Spinal cord (tissue), 10 donors: ENCODE results near the gene MGMT. TPM values are rescaled to one million over a fixed set of nuclear protein-coding genes. Genes with fewer than 3 reads are reported as not detected.

Experiments
- DNase-seq, 6 donors: peaks; one replicate each; pipeline versions ENCODE4 v3.0.0 to v3.0.0-alpha.2; 2013 to 2015; ENCODE audit warnings: low spot score in 6 of 6, low read depth in 4 of 6
- H3K27ac ChIP-seq: one replicate; pipeline ENCODE4 v1.5.1; 2013; ENCODE audit warnings: low read depth, low read length, control low read depth
- H3K27me3 ChIP-seq: one replicate; pipeline ENCODE4 v1.6.1; 2013; ENCODE audit warnings: low read length; ENCODE audit not compliant: control insufficient read depth, insufficient read depth
- H3K36me3 ChIP-seq: one replicate; pipeline ENCODE4 v1.6.1; 2013; ENCODE audit warnings: low read length; ENCODE audit not compliant: control insufficient read depth, insufficient read depth
- H3K4me1 ChIP-seq: one replicate; pipeline ENCODE4 v1.6.1; 2013; ENCODE audit warnings: low read length; ENCODE audit not compliant: control insufficient read depth, insufficient read depth
- H3K4me3 ChIP-seq: one replicate; pipeline ENCODE4 v1.5.1; 2013; ENCODE audit warnings: low read depth, low read length, control low read depth
- H3K9me3 ChIP-seq: one replicate; pipeline ENCODE4 v1.6.1; 2013; ENCODE audit warnings: low read length; ENCODE audit not compliant: control insufficient read depth, insufficient read depth
- WGBS: methylation state at CpG from one replicate; pipeline ENCODE4 v1.1.5; 2013; ENCODE audit warnings: missing lambda C conversion rate; ENCODE audit not compliant: insufficient coverage; 5-methylcytosine and 5-hydroxymethylcytosine counted together
- polyA plus RNA-seq, 2 donors: library from polyadenylated mRNA; unstranded; fragments of 120-200 nt; gene quantifications; one replicate each; pipeline ENCODE4 v1.2.1, GENCODE V29; 2013; ENCODE audit not compliant: insufficient read length in 2 of 2
- total RNA-seq, 2 donors: library from RNA; depleted of rRNA in 1 of 2; stranded (reverse); fragments of 120-200 nt in 1 of 2; fragments of >200 nt in 1 of 2; gene quantifications; one replicate each; pipeline versions ENCODE4 v1.2.3 to v1.2.4, GENCODE V29; 2013 to 2014
- donor health status: healthy.

Gene MGMT
- total and polyA plus RNA-seq, 4 donors = 10.4 to 31.9 (median 13.7) TPM

DNA sequence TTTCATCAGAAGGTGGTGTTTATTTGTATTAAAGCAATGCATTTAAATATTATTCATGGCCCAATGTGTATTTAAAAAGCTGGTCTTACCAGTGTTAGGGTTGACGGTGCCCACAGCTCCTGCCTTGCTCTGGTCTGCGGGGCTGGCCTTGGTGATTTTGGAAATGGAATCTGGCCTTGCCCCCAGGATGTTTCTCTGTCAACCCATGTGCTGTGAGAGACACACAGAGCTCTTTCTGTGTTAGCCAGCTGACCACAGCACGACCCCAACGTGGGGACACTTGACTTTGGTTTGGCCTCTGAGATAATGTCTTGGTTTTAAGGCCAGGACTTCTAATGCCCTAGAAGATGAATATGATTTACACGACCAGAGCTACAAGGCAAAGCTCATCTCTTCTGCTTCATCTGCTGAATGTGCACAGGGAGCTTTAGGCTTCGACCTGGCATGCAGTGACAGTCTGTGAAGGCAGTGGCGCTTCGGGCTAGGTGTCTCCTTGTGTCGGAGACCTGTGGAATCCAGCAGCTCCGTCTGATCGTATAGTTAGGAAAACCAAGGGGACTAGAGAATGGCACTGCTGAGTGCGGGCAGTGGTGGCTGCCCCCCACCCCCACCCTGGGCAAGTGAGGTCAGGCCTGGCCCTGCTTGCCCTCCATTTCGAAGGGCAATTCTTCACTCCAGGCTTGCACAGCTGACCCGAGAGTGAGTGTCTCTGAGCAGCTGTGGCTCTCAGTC is 250.9 kb downstream of the MGMT start:
- H3K4me1 ChIP-seq = peaks cover 24% of the 10 kb centered on the region
- peak in 1 of 6 donors; percentile 12 for DNase-seq
- H3K36me3 ChIP-seq = peaks cover 5% of the 10 kb centered on the region
- no peak overlapping the region for H3K4me3 ChIP-seq
- H3K9me3 ChIP-seq = no peaks in the 10 kb centered on the region
- no peaks in the 10 kb centered on the region for H3K27me3 ChIP-seq
- no peak overlapping the region for H3K27ac ChIP-seq
- WGBS = 85% methylated on average over 14 of the region's 14 CpGs

DNA sequence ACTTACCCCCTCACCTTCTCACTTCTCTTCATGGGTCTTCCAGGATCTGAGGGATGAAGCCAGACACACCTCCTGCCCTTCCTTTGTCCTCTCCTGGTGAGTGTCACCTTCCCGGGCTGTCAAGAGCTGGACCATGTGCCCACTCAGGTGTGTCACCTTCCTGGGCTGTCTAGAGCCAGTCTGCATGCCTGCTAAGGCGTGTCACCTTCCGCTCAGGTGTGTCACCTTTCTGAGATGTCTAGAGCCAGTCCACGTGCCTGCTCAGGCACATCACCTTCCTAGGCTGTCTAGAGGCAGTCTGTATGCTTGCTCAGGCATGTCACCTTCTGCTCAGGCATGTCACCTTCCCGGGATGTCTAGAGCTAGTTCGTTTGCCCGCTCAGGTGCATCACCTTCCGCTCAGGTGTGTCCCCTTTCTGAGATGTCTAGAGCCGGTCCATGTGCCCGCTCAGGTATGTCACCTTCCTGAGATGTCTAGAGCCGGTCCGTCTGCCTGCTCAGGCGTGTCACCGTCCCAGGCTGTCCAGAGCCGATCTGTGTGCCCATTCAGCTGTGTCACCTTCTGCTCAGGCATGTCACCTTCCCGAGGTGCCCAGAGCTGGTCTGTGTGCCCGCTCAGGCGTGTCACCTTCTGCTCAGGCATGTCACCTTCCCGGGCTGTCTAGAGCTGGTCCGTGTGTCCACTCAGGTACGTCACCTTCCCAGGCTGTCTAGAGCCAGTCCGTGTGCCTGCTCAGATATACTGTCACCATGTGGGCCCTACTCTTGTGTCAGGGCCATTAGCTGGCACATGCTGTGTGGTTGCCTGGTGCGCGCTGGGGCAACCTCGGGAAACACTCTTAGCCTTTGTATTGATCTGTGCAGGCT is 251.7 kb downstream of the MGMT start:
- H3K36me3 ChIP-seq = peaks cover 5% of the 10 kb centered on the region
- H3K27me3 ChIP-seq = no peaks in the 10 kb centered on the region
- peak in 2 of 6 donors; percentile 34 to 38 for DNase-seq
- no peak overlapping the region for H3K27ac ChIP-seq
- WGBS = 82% methylated on average over 25 of the region's 25 CpGs
- peaks cover 24% of the 10 kb centered on the region for H3K4me1 ChIP-seq
- H3K9me3 ChIP-seq = no peaks in the 10 kb centered on the region
- H3K4me3 ChIP-seq = no peak overlapping the region

DNA sequence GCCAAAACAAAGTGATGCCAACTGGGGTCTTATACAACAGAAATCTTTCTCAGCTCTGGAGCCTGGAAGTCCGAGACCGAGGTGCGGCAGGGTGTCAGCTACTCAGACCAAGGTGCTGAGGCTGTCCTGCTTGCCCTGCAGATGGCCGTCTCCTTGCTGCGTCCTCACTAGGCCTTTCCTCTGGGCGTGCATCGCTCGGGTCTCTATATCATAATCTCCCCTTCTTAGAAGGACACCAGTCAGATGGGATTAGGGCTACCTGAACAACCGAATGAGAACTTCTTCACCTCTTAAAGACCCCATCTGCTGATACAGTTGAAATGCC is 252.3 kb downstream of the MGMT start:
- Histone ChIP-seq H3K9me3 (no peaks in the 10 kb centered on the region), H3K4me1 (peaks cover 24% of the 10 kb centered on the region), H3K27me3 (no peaks in the 10 kb centered on the region), H3K27ac (no peak overlapping the region), H3K36me3 (peaks cover 2% of the 10 kb centered on the region), H3K4me3 (no peak overlapping the region)
- 77% methylated on average over 8 of the region's 9 CpGs for WGBS
- DNase-seq = no peak

DNA sequence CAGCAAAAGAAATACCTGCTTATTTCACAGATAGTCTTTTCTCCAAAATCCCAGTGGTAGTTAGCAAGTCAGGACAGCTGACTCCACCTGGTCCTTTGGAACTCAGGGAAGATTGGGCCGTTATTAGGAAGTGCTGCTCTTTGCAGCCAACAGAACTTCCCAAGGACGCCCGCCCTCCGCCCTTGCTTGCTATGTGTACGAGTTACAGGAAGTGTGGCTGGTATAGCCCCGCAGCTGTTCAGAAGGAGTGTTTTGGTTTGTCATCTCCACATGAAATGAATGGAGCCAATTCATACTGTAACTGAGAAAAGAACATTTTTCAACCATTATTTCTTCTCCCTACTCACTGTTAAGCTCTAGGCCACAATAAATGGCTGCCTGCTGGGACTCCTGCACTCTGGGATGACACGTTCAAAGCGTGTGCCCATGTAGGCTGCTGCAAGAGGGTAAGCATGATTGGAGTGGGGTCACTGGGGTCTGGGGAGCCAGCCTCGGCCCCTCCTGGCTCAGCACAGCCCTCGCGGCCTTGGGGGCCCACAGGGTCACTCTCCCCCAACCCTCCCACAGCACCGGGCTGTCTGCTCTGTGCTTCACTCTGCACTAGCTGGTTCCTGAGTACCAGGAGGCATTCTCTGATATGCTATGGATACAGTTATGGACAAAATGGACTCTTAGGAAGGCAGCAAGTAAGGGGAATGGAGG is 253.0 kb downstream of the MGMT start:
- 72% methylated on average over 7 of the region's 12 CpGs for WGBS

DNA sequence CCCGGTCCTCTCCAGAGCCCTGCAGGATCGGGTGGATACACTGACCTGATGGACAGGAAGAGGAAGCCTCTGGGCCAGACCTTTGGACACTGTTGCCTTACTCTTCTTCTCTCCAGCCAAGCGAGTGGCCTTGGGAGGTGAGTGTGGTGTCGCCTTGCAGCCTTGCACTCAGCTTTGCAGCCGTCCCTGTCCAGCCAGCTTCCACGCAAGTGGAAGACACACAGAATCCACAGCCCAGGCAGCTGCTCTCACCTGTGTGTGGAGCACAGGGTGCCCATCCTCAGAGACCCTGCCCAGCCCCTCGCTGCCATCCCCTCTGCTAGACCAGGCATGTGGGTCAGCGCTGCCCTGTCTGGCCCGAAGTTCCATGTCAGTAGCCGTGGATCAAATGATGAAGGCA is 258.0 kb downstream of the MGMT start:
- H3K9me3 ChIP-seq = peaks cover 3% of the 10 kb centered on the region
- no peak for DNase-seq
- H3K27ac ChIP-seq = no peak overlapping the region
- 94% methylated on average over 7 of the region's 10 CpGs for WGBS
- H3K4me3 ChIP-seq = no peak overlapping the region
- H3K36me3 ChIP-seq = peaks cover 2% of the 10 kb centered on the region
- no peaks in the 10 kb centered on the region for H3K27me3 ChIP-seq
- H3K4me1 ChIP-seq = peaks cover 5% of the 10 kb centered on the region

More for the DNA sequence above, 253.0 kb downstream of the MGMT start:
- Histone ChIP-seq H3K27ac (no peak overlapping the region), H3K4me1 (peaks cover 24% of the 10 kb centered on the region), H3K4me3 (no peak overlapping the region), H3K36me3 (peaks cover 2% of the 10 kb centered on the region), H3K27me3 (no peaks in the 10 kb centered on the region), H3K9me3 (no peaks in the 10 kb centered on the region)
- DNase-seq = no peak

DNA sequence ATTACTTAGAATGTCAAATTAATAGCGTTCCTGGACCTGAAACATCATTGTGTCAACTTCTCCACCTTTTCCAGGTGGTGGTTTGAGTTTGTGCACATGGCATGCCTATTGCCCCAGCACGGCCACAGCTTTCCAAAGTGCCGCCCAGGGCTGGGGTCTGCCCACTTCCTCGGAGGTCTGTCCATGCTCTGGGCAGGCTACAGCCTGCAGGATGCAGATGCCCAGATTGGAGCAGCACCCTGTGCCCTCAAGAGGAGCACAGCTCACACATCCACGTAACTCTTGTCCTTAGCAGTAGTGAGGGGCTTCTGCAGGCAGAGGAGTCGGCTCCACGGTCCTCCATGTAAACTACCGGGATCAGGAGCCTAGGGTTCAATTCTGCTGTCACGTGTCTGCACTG is 258.4 kb downstream of the MGMT start:
- Histone ChIP-seq H3K4me1 (peaks cover under 1% of the 10 kb centered on the region), H3K9me3 (peaks cover 3% of the 10 kb centered on the region), H3K27me3 (no peaks in the 10 kb centered on the region), H3K36me3 (no peaks in the 10 kb centered on the region), H3K27ac (no peak overlapping the region), H3K4me3 (no peak overlapping the region)
- DNase-seq = no peak
- WGBS = 95% methylated on average over 8 of the region's 9 CpGs

DNA sequence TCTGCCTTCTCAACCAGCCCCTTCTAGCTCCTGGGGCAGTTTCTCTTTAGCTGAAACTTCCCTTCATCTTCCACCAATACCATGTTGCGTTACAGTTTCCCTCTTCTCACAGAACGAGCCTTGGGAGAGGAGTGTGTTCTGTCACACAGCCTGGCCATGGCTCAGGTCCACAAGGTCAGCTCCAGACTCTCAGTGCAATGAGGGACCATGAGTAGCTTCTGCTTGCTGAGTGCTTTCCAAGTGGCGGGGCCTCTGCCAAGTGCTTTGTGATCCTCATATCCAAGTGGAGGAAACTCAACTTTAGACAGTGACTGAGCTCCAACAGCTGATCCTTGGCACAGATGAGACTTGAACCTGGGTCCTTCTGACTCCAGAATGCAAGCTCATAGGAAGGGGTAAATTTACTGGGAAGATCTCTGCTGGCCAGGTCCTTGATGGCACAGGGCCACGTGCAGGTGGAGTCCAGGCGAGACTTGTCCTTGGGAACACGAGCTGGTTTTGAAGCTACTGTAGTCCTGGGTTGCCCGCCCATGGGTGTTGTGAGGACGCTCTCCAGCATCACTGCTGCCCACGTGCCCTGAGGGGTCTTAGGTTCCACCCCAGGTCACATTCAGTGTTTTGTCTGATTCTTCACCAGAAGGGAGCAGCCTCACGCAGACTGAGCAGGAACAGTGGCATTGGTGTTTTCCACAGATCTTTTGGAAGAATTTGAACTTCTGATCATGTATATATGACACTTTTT is 259.0 kb downstream of the MGMT start:
- no peaks in the 10 kb centered on the region for H3K27me3 ChIP-seq
- H3K36me3 ChIP-seq = no peaks in the 10 kb centered on the region
- peaks cover 3% of the 10 kb centered on the region for H3K9me3 ChIP-seq
- no peak for DNase-seq
- H3K4me1 ChIP-seq = no peaks in the 10 kb centered on the region
- H3K27ac ChIP-seq = no peak overlapping the region
- 95% methylated on average over 9 of the region's 10 CpGs for WGBS
- H3K4me3 ChIP-seq = no peak overlapping the region

DNA sequence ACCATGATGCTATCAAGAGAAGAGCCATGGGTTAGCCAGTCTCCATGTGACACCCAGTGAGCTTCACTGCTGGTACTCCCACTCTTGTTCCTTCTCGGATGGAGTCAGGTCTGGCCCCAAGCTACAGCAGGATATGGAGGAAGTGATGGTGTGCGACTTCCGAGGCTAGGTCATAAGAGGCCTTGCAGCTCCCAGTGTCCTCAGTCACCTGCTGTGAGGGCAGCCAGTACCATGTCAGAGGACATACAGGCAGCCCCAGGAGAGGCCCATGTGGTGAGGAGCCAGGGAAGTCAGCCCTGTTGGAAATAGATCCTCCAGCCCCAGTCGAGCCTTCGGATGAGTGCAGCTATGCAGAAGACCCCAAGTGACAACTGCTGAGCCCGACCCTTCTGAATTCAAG is 260.0 kb downstream of the MGMT start:
- Histone ChIP-seq H3K36me3 (no peaks in the 10 kb centered on the region), H3K4me1 (no peaks in the 10 kb centered on the region), H3K27me3 (no peaks in the 10 kb centered on the region), H3K4me3 (no peak overlapping the region), H3K9me3 (peaks cover 3% of the 10 kb centered on the region), H3K27ac (no peak overlapping the region)
- WGBS = 97% methylated on average over 6 of the region's 6 CpGs
- no peak for DNase-seq

DNA sequence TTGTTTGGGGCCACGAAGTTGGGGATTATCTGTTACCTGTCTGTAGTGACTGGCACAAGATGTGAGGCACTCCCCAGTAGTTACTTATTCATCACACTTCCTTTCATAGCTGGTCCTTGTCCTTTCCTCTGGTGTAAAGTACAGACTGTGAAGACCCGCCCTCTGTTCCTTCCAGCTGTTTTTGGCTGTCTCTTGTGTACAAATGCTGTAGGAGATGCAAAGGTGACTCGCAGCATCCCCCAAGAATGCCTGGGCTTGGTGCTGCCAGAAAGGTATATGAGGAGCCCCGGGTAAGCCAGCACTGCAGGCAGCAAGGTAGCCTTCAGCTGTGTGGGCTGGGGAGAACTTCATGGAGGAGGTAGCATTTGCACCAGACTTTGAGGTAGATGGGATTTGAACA is 260.5 kb downstream of the MGMT start:
- Histone ChIP-seq H3K4me1 (no peaks in the 10 kb centered on the region), H3K27me3 (no peaks in the 10 kb centered on the region), H3K36me3 (no peaks in the 10 kb centered on the region), H3K4me3 (no peak overlapping the region), H3K27ac (no peak overlapping the region), H3K9me3 (peaks cover 3% of the 10 kb centered on the region)
- no peak for DNase-seq
- 92% methylated on average over 4 of the region's 4 CpGs for WGBS
